Measurements from ENCODE around the gene SH2D5.
"Not testable (repeated sequence)": the region's sequence is repeated elsewhere in the genome, so short reads cannot be mapped to it uniquely, and the experiment has no call there.

SH2D5 gene

DNA sequence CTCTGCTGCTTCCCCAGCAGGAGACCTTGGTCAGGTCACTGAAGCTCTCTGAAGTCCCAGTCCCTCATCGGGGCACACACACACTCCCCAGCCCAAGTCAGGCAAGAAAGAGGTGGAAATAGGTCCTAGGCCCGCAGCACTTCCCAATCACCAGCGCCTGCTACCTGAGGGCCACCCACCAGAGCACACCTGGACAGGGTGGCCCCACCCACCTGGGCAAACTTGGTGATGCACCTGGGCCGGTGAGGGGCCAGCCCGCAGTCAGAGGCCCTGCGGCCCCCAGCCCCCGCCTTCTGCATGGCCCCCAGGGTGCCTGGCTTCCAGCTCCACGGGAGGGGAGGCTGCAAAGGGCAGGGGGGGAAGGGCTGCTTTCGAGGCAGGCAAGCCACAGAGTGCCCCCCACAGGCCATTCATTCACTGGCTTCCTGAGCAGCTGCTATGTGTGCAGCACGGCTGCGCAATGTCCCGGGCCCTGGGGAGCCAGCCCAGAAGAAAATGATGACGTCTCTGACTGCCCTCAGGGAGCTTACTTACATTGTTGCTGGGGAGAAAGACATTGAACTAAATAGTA, 4.7 kb downstream of the SH2D5 start:
- no peak for DNase-seq

- no peak for DNase-seq
These were observed 5.4 kb downstream of the SH2D5 start for GRCh38 chr1:20726932-20727745.

DNA sequence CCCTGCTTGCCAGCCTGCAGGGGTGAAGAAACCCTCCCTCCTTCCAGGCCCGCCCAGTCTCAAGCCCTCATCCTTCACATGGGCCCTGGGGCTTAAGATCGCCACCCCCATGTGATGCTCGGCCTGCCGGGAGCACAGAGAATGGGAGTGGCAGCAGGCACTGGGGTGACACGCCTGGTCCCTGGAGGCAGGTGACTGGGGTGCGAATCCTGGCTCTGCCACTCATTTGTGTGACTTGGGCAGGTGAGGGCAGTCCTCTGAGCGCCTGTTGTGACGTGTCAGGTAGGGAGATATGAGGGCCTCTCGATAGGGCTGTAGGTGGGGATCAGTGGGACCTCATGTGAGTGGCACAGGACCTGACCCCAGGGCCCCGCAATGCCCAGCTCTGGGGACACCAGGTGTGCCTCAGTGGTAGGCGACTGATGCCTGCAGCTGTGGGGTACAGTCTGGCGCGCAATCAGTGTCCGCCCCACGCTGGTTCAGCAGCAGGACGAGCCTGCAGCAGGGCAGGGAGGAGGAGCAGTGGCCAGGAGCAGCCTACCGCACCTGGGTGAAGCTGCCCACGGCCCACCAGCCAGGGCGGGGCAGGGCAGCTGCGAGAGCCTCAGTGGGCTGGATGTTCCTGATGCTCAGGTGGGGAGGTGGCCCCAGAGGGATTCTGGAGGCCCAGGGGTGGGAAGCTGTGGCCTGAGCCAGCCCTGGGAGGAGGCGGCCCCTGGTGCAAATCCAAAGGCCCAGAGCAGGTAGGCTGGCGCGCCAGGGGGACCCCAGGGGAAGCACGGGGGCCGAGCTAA, 6.2 kb downstream of the SH2D5 start:
- no peak for DNase-seq

DNA sequence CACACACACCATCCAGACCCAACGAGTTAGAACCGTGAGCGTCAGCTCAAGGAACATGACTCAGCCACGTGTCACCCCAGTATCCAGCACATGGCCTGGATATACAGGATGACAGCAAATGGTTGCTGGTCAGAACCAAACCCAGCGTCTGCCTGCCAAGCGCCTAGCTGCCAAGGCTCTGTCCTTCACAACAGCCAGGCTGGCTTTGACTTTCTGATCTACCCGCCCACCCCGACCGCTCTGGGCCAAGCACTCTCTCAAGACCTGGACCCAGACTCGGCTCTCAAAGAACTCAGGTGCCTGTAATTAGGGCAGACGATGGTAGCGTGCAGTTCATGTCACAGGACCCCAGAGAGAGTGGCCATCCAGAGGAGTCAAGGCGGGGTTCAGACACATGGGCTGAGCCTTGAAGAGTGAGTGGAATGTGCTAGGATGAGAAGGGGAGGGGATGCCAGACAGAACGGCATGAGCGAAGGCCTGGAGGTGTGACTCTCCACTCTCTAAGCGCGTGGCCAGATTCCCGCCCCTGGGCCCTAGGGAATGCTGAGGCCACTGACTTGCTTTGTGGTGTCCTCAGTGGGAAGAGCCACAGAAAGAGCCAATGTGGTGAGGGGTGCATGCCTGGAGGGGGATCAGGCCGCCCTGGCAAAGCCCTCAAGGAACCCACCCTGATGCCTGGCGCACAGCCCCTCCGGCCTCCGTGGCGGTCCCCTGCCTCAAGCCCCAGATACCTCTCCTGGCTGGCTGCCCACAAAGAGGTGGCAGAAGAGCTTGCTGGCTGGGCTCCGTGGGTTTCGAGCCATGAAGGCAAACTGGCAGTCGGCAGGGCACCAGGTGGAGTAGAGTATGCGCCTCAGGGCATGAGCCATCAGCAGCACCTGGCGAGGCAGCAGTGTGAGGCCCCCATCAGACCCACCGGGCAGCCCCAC, 7.0 kb downstream of the SH2D5 start:
- no peak for DNase-seq

DNA sequence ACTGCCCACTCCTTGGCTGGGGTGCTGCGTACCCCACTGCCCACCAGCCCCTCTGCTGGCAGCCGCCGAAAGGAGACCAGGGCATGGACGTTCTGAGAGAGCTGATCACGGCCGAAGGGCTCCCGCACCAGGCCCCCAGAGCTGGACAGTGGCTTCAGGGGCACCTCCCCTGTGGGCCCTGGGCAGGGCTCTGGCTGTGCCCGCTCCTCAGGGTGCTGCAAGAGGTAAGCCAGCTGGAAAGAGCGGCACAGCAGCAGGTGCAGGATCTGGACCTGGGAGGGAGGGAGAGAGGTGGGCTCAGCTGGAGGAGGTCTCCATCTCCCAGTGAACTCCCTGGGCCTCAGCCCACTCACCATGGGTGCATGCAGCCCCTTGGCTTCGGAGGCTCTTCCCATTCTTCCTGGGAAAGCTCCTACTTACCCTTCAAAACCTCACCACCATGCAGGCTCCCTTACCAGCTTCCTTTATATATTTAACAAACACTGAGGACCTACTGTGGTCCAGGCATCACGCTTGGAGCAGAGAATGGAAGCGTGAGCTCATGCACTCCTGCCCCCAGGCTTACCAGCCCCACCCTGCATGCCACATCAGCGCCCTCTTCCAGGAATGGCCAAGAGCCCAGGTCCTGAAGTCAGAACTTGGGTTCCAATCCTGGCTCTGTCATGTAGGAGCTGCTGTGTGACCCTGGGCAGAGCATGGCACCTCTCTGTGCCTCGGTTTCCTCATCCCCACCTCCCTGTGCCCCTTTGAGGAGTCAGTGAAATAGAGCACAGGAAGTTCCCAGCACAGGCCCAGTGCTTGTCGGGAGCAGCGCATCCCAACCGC, 7.9 kb downstream of the SH2D5 start:
- DNase-seq = no peak

DNA sequence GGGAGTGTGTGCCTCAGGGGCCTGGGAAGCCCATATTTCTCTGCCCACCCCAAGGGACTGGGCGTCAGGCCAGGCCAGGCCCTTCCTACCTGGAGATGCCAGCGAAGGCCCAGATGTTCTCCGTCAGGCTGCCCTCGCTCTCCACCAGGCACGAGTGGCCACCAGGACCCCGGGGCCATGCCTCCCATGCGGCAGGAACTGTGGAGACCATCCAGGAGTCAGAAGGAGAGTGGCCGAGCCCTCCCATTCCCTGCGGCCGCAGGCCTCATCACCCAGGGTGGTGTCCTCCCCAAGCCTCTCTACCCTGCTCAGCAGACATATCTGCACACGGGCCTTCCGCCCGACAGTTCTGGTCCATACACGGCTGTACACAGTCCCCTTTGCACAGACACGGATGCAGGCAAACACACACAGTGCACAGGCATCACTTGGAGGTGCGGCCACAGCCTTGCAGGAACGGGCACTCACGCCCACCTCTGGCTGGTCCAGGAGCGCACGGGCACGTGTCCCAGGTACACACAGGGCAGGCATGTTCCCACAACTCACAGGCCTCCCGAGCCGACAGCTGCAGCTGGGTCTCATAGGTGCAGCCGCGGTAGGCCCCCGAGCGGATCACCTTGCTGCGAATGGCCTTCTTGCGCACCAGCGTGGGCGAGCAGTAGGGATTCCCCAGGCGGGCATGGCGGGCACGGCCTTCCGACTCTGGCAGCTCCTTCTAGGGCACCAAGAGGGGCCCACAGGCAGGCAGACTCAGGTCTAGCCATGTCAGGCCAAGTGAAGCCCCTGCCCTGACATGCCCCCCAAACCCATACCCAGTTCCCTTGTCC, 8.8 kb downstream of the SH2D5 start:
- no peak for DNase-seq

GRCh38 chr1:20723159-20723536, 9.4 kb downstream of the SH2D5 start:
- no peak for DNase-seq

DNA sequence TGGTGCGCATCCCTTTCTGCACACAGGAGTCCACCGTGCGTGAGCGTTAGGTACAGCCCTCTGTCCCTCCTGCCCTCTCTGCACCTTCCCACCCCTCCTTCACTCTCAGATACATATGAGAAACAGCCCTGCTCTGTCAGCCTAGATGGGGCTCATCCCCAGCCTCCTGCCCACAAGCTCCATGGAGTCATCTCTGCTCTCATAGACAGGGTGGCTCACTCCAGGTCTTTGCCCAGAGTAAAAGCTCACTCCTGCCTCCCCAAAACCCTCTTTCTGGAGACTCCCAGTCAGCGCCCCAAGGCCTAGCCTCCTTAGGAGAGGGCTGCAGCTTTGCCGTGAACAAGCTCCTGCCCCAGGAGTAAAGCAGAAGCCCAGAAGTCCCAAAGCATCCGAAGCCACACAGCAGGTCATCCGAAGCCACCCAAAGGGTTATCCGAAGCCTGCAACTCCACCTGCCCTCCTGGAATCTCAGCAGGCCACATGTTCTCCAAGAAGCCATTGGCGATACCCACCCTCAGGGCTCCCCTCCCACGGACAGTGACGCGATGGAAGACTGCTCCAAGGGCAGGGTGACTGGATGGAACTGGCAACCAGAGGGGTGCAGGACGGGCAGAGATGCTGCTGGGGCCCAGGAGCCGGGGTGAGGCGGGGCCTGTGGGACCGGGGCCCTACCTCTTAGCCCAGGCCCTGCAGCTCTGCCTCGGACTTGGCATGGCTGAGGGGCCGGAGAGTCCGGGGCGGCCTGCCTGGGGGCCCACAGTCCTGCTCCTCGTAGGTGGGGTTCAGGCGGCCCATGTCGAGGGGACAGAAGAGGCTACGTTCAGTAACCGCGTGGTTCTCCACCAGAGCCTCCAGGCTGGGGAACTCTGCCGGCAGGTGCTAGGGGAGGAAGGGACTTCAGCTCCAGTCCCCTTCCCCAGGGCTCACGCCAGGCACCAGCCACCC, 11.1 kb downstream of the SH2D5 start:
- DNase-seq = no peak

GRCh38 chr1:20720631-20721091, 11.8 kb downstream of the SH2D5 start:
- DNase-seq = no peak

DNA sequence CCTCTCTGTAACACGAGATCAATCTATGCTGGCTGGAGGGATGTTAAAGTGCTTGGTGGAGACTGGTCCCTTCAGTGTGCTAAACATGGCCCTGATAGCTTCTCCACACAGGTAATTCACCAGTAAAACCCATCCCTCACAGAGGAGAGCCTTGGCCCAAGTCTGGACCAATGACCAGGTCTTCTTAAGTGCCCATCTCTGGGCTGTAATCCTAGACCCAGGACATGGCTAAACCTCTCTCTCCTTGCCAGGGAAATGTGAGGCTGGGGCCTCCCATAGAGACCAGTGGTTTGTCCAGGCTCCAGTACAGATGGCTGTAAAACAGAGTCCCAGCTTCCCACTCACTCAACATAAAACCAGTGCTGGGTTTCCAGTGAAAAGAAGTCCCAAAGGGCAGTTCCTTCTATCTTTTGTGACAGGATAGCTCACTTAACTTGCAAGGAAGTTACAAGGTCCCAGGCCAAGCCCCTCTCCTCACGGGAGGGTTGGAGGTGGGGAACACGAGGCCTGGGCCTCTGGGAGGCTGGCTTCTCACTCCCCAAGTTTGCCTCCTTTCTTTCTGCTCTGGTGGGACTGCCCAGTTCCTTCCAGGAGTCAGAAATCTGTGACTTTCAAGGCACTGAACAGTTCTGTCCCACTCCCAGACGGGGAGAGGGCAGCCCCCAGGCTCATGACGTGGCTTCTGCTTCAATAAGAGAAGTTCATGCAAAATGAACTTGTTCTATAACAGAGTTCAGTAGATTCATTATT, 12.5 kb downstream of the SH2D5 start:
- DNase-seq = no peak

DNA sequence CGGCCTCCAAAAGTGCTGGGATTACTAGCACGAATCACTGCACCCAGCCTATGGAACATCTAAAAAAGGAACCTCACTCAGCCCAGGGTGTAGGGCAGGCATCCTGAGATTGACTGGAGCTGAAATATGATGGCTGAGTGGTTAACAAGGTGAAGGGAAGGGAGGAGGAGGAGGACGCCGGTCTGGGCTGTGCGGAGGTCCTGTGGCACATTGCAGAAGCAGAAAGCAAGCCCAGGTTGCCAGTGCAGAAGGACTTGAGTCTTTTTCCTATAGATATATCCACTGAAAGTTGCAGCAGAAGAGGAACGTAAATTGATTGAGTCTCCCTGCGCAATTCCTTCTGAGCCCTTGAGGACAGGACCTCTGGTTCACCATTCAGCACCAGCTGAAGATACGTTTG, 13.2 kb downstream of the SH2D5 start:
- DNase-seq = no peak

DNA sequence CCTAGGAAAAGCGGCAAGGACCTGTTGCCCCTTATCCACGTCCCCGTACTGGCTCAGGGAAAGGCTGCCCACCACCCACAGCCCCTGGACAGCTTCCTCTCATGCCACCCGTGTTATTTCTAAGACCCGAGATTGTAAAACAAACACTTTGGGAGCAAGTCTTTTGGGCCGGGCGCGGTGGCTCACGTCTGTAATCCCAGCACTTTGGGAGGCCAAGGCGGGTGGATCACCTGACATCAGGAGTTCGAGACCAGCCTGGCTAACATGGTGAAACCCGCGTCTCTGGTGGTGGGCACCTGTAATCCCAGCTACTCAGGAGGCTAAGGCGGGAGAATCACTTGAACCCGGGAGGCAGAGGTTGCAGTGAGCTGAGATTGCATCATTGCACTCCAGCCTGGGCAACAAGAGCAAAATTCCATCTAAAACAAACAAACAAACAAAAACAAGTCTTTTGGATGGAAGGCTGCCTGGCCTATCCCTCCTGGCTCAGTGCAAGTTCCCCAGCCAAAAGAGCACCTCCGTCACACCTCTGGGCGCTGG, 14.1 kb downstream of the SH2D5 start:
- not testable (repeated sequence) for DNase-seq

GRCh38 chr1:20717452-20718342, 14.8 kb downstream of the SH2D5 start, which contains the start of gene KIF17:
TSS of gene KIF17 (minus strand) at chr1:20718007. CDS start at chr1:20717706, 301 bp downstream.
- no peak for DNase-seq

DNA sequence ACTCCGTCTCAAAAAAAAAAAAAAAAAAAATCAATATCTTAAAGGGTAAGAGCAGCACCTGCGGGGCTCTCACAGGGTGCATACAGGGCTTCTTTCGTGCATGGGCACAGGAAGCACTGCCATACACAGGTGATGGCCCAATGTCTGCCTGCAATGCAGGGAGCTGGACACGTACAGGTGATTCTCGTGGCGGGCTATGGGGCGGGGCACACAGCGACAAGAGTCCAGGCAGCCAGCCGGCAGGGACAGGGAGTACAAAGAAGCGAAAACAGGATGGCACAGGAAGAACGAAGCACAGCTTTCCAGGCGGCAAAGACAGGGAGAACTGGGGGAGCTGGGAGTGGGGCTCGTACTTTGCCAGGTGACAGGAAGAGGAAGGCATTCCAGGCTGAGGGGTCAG, 16.3 kb downstream of the SH2D5 start:
- no peak for DNase-seq

DNA sequence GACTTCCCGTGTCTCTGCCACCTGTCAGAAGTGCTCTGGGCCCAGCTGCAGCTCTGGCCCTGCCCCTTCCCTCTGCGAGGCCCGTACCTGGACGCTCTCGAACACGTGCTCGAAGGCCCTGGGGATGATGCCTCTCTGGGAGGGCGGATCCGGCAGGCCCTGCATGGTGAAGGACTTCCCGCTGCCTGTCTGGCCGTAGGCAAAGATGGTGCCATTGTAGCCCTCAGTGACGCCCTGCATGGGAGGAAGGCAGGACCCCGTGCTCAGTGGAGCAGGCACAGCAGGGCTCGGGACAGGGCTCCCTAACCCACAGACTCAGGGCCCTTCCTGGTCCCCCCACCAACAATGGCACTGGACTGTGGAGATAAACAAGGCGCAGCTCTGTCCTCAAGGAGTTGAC, 17.1 kb downstream of the SH2D5 start:
- no peak for DNase-seq

- no peak for DNase-seq
These were observed 19.1 kb downstream of the SH2D5 start for GRCh38 chr1:20713440-20713839.

GRCh38 chr1:20712215-20712577, 20.3 kb downstream of the SH2D5 start:
- DNase-seq = no peak

Data from NCI-H526 treated with DMSO at 0.1 percent for 48 hours (cell line).